ENCODE results near the gene ESRRB.

ESRRB gene

GRCh38 chr14:76375947-76376404 is at the start of gene ESRRB:
ESRRB (plus strand) TSS chr14:76376137; CDS start chr14:76376402, 265 bp downstream.
- peak; percentile 13 for DNase-seq (ENCODE audit: low spot score)

- DNase-seq (ENCODE audit: low spot score) = no peak
Measured at GRCh38 chr14:76326918-76327689, 48.8 kb upstream of the ESRRB start.

DNA sequence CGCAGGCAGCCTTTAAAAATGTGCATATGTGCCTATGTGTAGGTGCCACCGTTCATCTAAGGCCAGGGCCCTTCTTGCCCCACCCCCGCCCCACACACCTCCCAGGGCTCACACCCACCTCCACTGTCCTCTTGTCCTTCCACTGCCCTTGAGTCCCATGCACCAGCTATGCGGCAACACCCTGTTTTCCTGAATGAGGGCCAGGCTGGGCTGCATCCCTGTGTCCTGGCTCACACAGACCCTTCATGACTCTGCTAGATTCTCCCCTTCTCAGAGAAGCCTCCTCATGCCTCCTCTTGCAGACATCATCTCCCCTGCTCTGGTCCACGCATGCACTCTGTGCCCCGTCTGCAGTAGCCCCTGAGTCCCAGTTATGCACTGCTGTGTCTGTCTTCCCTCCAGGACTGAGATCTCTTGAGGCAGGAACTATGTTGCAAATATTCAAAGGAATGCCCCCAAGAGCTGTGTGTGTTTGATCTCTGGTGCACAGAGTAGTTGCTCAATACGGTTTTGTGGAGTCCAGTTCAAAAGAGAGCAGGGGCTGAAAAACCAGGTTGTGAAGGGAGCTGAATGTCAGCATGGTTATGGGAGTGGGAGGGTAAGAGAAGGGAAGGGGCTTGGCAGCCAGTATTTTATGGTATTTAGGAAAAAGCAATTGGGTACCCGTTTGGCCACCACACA is 47.3 kb upstream of the ESRRB start:
- no peak for DNase-seq (ENCODE audit: low spot score)

GRCh38 chr14:76329154-76329928 is 46.6 kb upstream of the ESRRB start:
- DNase-seq (ENCODE audit: low spot score) = no peak

DNA sequence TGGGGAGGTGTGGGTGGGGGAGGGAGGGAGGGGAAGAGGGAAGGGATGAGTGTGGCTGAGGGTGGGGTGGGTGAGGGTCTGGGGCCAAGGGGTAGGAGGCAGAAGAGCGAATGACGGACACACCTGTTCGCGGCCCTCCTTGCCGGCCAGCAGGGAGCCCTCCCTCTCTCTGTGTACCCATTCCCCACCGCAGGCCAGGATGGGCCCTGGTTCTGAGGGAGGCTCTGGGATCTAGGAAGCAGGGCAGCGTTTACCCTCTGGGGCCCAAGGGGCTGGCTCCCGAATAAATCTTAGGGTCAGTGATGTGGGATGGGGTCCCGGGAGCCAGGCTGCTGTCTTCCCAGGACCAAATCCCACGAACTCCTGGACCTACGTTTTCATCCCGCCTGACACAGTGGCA is 46.0 kb upstream of the ESRRB start:
- no peak for DNase-seq (ENCODE audit: low spot score)

- DNase-seq (ENCODE audit: low spot score) = no peak
Measured at GRCh38 chr14:76330411-76331327, 45.3 kb upstream of the ESRRB start.

- DNase-seq (ENCODE audit: low spot score) = no peak
Measured at GRCh38 chr14:76331328-76332011, 44.5 kb upstream of the ESRRB start.

DNA sequence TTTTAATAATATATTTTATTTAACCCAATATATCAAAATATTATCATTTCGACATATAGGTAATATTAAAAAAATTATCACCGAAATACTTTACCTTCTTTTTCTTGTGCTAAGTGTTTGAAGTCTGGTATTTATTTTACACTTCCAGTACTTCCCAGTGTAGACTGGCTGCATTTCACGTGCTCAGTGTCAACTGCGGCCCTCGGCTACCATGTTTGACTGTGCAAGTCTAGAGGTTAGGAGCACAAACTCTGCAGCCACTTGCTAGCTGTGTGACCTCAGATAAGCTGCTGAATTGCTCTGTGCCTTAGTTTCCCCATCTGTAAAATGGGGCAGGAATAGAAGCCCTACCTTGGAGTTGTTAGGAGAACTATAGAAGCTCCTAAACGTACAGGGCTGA is 42.3 kb upstream of the ESRRB start:
- DNase-seq (ENCODE audit: low spot score) = no peak

DNA sequence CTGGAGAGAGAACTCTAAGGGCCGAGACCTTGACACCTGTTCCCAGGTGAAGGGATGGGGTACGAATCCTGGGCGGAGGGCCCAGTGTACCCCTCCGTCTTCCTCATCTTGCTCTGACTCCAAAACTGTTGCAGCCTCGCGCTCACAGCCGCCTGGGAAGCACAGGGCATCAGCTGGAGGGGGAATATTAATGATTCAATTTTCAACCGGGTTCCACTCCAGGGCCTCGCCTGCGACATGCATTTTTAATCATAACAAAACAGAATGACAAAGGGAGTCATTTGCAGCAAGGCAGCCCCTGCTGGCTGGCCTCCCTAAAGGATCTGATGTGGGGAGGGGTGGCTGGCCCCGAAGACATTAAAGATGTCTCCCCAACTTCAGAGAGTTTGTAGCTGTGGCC is 41.6 kb upstream of the ESRRB start:
- DNase-seq (ENCODE audit: low spot score) = no peak

GRCh38 chr14:76336876-76337275 is 39.1 kb upstream of the ESRRB start:
- DNase-seq (ENCODE audit: low spot score) = no peak

GRCh38 chr14:76337635-76338545 is 38.0 kb upstream of the ESRRB start:
- no peak for DNase-seq (ENCODE audit: low spot score)

GRCh38 chr14:76339728-76340615 is 36.0 kb upstream of the ESRRB start:
- no peak for DNase-seq (ENCODE audit: low spot score)

DNA sequence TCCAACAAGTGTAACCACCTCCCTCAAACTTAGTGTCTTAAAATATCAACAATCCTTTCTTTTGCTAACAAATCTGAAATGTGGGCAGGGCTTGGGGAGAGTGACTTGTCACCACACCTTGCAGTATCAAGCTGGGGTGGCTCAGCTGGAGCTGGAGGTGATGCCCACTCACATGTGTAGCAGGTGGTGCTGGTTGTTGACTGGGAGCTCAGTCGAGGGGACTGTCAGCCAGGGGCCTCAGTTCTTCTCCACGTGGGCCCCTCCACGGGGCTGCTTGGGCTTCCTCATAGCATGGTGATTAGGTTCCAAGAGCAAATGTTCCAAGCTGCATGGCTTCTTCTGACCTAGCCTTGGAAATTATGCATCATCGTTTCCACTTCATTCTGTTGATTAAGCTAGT is 32.6 kb upstream of the ESRRB start:
- no peak for DNase-seq (ENCODE audit: low spot score)

DNA sequence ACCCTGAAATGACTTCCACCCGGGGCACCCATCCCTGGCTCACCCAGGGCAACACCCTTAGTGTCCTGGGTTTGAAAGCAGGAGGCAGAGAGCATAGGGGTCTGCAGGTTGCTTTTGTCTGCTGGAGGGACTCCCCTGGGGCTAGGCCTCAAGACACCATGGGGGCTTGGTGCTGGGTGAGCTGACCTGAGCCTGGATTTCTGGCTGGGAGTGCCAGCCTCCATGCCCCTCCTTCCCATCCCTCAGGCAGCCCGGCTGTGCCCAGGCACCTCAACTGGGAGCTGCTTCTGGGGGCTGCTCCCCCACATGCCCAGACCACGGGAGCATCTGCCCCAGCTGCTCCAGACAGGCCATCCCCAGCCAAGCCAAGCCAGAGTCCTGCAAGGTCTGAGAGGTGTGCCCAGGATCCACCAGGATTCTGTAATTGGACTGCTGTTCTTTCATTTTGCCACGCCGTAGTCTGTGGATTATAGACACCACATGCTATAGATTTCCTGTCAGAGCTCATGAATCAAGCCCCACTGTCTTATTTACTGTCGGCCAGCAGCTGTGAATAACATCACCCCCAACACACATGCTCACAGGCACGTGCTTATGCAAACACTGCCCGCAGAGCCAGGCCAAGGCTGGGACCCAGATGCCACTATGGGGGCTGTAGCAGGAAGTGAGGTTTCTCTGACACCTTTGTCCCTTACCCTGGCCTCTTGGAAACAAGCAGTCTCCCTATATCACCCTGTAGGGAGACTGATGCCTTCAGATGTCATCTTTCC is 29.4 kb upstream of the ESRRB start:
- no peak for DNase-seq (ENCODE audit: low spot score)

DNA sequence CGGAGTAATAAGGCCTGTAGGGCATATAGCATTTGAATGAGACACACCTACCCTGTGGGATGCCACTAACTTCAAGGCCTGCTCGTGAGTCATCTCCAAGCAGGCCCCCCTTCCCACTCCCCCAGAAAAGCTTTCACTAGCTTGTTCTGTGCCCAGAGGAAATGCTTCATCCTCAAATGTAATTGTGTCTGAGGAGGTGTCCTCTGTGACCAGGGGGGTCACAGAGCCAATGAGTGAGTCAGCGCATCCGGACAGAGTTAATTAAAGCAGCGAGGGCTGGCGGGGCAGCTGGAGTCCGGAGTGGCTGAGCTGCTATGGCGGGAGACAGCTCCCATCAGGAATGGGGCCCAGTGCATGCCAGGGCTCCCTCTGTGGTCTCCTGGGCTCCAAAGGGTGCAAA is 27.0 kb upstream of the ESRRB start:
- no peak for DNase-seq (ENCODE audit: low spot score)

DNA sequence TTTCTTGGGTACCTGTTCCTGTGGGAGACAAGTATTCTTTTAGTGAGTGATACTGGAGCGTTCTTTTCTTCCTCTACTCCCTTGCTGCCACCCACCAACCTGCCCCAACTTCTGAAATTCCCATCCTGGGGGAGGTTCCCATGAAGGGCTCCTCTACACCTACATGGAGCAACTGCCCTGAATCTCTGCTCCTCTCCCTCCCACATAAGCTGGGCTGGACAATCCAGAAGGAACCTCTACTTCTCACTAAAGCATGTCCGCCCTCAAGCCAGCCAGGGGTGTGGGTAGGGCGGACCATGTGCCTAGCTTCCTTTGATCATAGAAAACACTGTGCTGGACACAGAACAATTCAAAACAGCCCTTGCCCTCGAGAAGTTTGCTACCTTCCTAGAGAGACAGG is 25.9 kb upstream of the ESRRB start:
- no peak for DNase-seq (ENCODE audit: low spot score)

DNA sequence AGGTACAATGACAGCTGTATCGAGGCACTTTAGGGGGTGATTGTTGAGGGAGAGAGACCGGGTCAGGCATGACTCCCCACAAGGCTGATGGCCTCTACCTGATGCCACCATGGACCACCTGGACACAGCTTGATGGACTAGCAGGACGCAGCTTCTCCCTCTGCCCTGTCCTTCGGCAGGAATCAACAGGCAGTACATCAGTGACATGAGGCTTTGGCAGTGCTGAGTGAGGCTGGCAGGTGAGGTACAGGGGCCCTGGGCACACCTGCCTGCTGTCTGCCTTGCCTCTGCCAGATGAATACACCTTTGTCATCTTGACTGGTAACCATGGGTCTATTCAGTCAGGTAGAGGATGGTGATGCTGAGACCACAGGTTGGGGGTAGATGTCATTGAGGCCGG is 25.3 kb upstream of the ESRRB start:
- DNase-seq (ENCODE audit: low spot score) = no peak

- no peak for DNase-seq (ENCODE audit: low spot score)
Measured at GRCh38 chr14:76351941-76352340, 24.0 kb upstream of the ESRRB start.
